Measurements from ENCODE around the gene ANKLE1.

- TF ChIP-seq TAF1 (IDR thresholded peaks at IDR 0.05; ENCODE audit: low read depth, low read length) (no peak), POLR2A (IDR thresholded peaks at IDR 0.05; ENCODE audit: low read depth, low read length) (no peak), PAX5 (IDR thresholded peaks at IDR 0.05; ENCODE audit: insufficient read depth, low read length, severe bottlenecking) (no peak), POLR2AphosphoS5 (IDR thresholded peaks at IDR 0.05; ENCODE audit: low read depth, low read length) (no peak)
Observed at GRCh38 chr19:17279436-17279835, 2.3 kb upstream of the ANKLE1 start.
